ENCODE results near the gene SNX32.

Gene SNX32

DNA sequence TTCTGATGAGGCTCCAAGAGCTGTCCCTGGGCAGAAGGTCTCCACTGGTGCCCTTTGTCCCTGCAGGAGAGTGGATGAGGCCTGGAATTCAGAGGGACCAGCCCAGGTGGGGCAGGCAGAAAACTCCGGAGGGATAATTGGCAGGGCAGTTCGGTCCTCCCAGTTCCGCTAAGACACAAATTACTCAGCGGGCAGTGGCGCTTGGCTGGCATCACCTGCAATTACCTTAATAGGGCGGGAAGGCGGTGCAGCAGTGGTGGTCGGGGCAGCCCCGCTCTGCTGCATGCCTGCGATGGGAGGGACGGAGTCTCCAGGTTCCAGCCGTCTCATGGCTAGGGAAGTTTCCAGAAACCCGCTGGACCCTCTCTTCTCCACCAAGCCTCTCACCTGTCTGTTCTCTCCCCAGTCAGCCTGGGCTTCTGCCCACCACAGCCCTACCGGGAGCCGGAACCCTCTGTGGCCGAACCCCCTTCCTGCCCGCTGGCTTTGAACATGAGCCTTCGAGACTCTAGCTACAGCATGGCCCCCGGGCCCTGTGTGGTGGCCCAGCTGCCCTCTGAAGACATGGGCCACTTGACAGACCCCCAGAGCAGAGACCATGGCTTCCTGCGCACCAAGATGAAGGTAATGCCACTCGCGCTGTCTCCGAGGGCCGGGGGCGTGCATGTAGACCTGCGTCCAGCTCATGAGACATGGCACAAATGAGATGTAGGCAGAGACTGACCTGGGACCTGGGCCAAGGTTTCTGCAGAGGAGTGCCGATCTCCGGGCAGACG, 40.0 kb upstream of the SNX32 start:
- Histone ChIP-seq H3K27ac (ENCODE audit: poor library complexity, severe bottlenecking) (no peak overlapping the region), H3K9me3 (ENCODE audit: severe bottlenecking) (no peaks in the 10 kb centered on the region), H3K36me3 (ENCODE audit: low read depth) (no peaks in the 10 kb centered on the region), H3K27me3 (ENCODE audit: insufficient read depth, poor library complexity, severe bottlenecking) (peaks cover 6% of the 10 kb centered on the region), H3K4me1 (ENCODE audit: insufficient read depth, poor library complexity, severe bottlenecking) (peaks cover 11% of the 10 kb centered on the region), H3K4me3 (ENCODE audit: severe bottlenecking) (no peak overlapping the region)
- ATAC-seq (ENCODE audit: low read depth) = no peak
- TF ChIP-seq, protein P1, sequence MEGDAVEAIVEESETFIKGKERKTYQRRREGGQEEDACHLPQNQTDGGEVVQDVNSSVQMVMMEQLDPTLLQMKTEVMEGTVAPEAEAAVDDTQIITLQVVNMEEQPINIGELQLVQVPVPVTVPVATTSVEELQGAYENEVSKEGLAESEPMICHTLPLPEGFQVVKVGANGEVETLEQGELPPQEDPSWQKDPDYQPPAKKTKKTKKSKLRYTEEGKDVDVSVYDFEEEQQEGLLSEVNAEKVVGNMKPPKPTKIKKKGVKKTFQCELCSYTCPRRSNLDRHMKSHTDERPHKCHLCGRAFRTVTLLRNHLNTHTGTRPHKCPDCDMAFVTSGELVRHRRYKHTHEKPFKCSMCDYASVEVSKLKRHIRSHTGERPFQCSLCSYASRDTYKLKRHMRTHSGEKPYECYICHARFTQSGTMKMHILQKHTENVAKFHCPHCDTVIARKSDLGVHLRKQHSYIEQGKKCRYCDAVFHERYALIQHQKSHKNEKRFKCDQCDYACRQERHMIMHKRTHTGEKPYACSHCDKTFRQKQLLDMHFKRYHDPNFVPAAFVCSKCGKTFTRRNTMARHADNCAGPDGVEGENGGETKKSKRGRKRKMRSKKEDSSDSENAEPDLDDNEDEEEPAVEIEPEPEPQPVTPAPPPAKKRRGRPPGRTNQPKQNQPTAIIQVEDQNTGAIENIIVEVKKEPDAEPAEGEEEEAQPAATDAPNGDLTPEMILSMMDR (IDR thresholded peaks at IDR 0.05; ENCODE audit: poor library complexity, severe bottlenecking) = no peak
- no peak for DNase-seq (ENCODE audit: low spot score)

DNA sequence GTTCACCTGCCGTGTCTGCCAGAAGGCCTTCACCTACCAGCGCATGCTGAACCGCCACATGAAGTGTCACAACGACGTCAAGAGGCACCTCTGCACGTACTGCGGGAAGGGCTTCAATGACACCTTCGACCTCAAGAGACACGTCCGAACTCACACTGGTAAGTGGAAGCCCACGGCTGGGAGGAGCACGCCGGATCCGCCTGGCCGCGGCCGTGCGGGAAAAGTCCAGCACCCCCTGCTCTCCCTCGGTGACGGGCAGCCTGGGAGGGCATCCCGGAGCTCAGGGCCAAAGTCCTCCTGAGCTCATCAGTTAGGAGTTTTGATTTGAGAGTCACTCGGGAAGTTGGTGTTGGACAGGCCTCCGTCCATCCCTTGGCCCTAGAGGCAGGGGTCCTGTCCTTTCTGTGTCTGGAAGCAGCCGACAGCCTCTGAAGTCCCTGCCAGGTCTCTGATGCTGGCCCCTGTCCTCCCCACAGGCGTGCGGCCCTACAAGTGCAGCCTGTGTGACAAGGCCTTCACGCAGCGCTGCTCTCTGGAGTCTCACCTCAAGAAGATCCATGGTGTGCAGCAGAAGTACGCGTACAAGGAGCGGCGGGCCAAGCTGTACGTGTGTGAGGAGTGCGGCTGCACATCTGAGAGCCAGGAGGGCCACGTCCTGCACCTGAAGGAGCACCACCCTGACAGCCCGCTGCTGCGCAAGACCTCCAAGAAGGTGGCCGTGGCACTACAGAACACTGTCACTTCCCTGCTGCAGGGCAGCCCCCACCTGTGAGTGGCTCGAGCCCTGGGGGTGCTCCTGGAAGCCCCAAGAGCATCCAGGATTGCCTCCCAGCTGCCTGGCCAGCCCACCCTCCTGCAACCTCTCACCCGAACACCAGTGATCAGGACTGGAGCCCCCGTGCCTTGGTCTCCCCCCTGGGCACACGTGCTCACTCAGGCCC, 38.9 kb upstream of the SNX32 start:
- Histone ChIP-seq H3K36me3 (ENCODE audit: low read depth) (no peaks in the 10 kb centered on the region), H3K27me3 (ENCODE audit: insufficient read depth, poor library complexity, severe bottlenecking) (no peaks in the 10 kb centered on the region), H3K9me3 (ENCODE audit: severe bottlenecking) (no peaks in the 10 kb centered on the region), H3K4me1 (ENCODE audit: insufficient read depth, poor library complexity, severe bottlenecking) (peaks cover 11% of the 10 kb centered on the region), H3K4me3 (ENCODE audit: severe bottlenecking) (no peak overlapping the region), H3K27ac (ENCODE audit: poor library complexity, severe bottlenecking) (no peak overlapping the region)
- TF ChIP-seq, protein P1 (IDR thresholded peaks at IDR 0.05; ENCODE audit: poor library complexity, severe bottlenecking) = no peak
- ATAC-seq (ENCODE audit: low read depth) (no peak), DNase-seq (ENCODE audit: low spot score) (no peak)

DNA sequence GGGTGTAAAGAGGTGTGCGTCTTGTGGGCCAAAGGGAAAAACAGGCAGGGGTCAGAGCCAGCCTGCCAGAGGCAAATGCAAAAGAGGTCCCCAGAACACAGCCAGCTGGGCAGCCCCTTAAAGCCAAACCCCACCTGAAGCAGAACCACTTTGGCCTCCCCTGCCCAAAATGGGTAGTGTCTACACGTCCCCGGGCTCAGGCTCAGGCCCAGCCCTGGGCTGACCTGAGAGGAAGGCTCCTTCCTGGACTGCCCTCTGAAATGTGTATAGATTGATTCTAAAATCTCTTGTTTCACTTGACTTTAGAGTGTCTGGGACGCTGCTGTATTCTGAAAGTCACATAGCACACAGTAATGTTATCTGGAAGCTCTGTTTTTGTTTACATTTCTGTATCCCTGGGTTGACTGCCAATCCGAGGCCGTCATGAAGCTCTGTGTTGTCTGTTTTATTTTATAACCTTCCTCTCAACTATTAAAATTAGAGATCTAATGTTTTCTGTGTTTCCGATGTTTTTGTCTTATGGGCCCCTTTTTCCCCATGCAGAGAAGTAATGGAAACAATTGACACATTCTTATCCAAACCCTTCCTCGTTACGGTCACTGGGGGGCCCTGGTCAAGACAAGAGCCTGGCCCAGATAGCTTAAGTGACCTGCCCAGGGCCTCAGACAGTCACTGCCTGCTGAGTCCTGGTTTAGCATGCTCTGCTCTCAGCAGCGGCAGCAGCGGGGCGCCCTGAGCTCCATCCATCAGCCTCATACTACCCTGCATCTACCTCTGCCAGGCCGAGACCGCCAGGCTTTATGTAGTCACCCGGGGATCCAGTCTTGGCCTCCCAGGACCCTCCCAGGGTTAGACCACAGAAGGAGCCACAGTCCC, 36.8 kb upstream of the SNX32 start:
- TF ChIP-seq, protein P1 (IDR thresholded peaks at IDR 0.05; ENCODE audit: poor library complexity, severe bottlenecking) = no peak
- H3K4me1 ChIP-seq (ENCODE audit: insufficient read depth, poor library complexity, severe bottlenecking) = peaks cover 11% of the 10 kb centered on the region
- H3K9me3 ChIP-seq (ENCODE audit: severe bottlenecking) = no peaks in the 10 kb centered on the region
- no peak overlapping the region for H3K4me3 ChIP-seq (ENCODE audit: severe bottlenecking)
- no peak for DNase-seq (ENCODE audit: low spot score)
- no peak for ATAC-seq (ENCODE audit: low read depth)
- no peak overlapping the region for H3K27ac ChIP-seq (ENCODE audit: poor library complexity, severe bottlenecking)
- no peaks in the 10 kb centered on the region for H3K27me3 ChIP-seq (ENCODE audit: insufficient read depth, poor library complexity, severe bottlenecking)
- no peaks in the 10 kb centered on the region for H3K36me3 ChIP-seq (ENCODE audit: low read depth)

DNA sequence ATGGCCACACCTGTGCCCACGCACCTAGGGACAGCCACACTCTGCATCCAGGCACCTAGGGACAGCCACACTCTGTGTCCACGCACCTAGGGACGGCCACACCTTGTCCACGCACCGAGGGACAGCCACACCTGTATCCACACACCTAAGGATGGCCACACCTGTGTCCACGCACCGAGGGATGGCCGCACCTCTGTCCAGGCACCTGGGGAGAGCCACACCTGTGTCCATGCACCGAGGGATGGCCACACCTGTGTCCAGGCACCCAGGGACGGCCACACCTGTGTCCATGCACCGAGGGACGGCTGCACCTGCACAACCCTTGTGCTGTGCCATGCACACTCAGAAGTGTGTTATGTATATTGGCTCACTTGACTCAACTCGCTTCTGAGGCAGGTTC, 36.1 kb upstream of the SNX32 start:
- no peak overlapping the region for H3K27ac ChIP-seq (ENCODE audit: poor library complexity, severe bottlenecking)
- no peaks in the 10 kb centered on the region for H3K36me3 ChIP-seq (ENCODE audit: low read depth)
- H3K9me3 ChIP-seq (ENCODE audit: severe bottlenecking) = no peaks in the 10 kb centered on the region
- H3K4me1 ChIP-seq (ENCODE audit: insufficient read depth, poor library complexity, severe bottlenecking) = peaks cover 4% of the 10 kb centered on the region
- DNase-seq (ENCODE audit: low spot score) (no peak), ATAC-seq (ENCODE audit: low read depth) (no peak)
- no peak overlapping the region for H3K4me3 ChIP-seq (ENCODE audit: severe bottlenecking)
- H3K27me3 ChIP-seq (ENCODE audit: insufficient read depth, poor library complexity, severe bottlenecking) = no peaks in the 10 kb centered on the region
- TF ChIP-seq, protein P1 (IDR thresholded peaks at IDR 0.05; ENCODE audit: poor library complexity, severe bottlenecking) = no peak
